Fibroblast of lung (primary cell): Measurements from ENCODE around the gene GPSM1.

Source experiments
- CTCF ChIP-seq, 2 donors: IDR thresholded peaks in 1 of 2; conservative IDR thresholded peaks in 1 of 2; 1 replicate in 1 of 2; 2 replicates in 1 of 2; pipeline ENCODE4 v1.5.1; 2011 to 2012; ENCODE audit warnings: low read length in 2 of 2, control low read depth in 1 of 2, inconsistent platforms in 1 of 2, low read depth in 1 of 2, mild to moderate bottlenecking in 1 of 2
- EZH2 ChIP-seq: IDR thresholded peaks from 2 replicates; pipeline ENCODE4 v1.5.1; 2012; ENCODE audit warnings: low read length, control low read depth, mild to moderate bottlenecking; ENCODE audit errors: missing control alignments

GRCh38 chr9:136362450-136362784, 35.1 kb downstream of the GPSM1 start:
- no peak for TF ChIP-seq CTCF (conservative IDR thresholded peaks at IDR 0.05 in 1 of 2, IDR thresholded peaks at IDR 0.05 in 1 of 2; ENCODE audit: low read depth in 1 of 2, low read length in 2 of 2)
- no peak for TF ChIP-seq EZH2
